ENCODE data around the gene ARL5C. TPM values are rescaled to one million over a fixed set of nuclear protein-coding genes. Genes with fewer than 3 reads are reported as not detected.

ARL5C gene
- total and polyA plus RNA-seq, 2 experiments from 2014 or later: not detected

- Histone ChIP-seq H3K4me2 (ENCODE audit: unreplicated experiment) (no peak overlapping the region), H3K36me3 (ENCODE audit: low read depth) (peaks cover 23% of the 10 kb centered on the region; the same call in 1 of the 2 replicates), H3K4me3 (no peak overlapping the region), H3K27me3 (replicated peaks; ENCODE audit: insufficient read depth) (no peaks in the 10 kb centered on the region), H3K27ac (peak overlapping the region; percentile 58), H4K20me1 (ENCODE audit: insufficient read depth) (no peaks in the 10 kb centered on the region), H3F3A (ENCODE audit: insufficient read depth) (peaks cover 13% of the 10 kb centered on the region; the same call in 1 of the 2 replicates), H3K4me1 (ENCODE audit: insufficient read depth) (peaks cover 8% of the 10 kb centered on the region; the same call in 1 of the 2 replicates), H3K9me3 (ENCODE audit: low read depth) (no peaks in the 10 kb centered on the region), H2AFZ (no peak overlapping the region), H3K9me2 (ENCODE audit: insufficient read depth) (no peaks in the 10 kb centered on the region), H3K9ac (no peak overlapping the region), H3K79me2 (ENCODE audit: insufficient read depth) (no peaks in the 10 kb centered on the region)
- in situ Hi-C loops (cut with MboI): no loop called here
- 38 to 42% methylated on average over 4 of the region's 4 CpGs for WGBS, 2 experiments (ENCODE audit: low coverage in 1 of 2, low lambda C conversion rate in 2 of 2, missing lambda C conversion rate in 2 of 2)
- TF ChIP-seq EZH2phosphoT487 (IDR thresholded peaks at IDR 0.05; ENCODE audit: insufficient read depth, low read depth) (no peak), EZH2 (IDR thresholded peaks at IDR 0.05; ENCODE audit: insufficient read depth, poor library complexity, severe bottlenecking) (no peak)
- DNase-seq: peak; percentile 70
These were observed 12.6 kb upstream of the ARL5C start for GRCh38 chr17:39178536-39178935.

- H4K20me1 ChIP-seq (ENCODE audit: insufficient read depth): no peaks in the 10 kb centered on the region
- peaks cover 13% of the 10 kb centered on the region; the same call in 1 of the 2 replicates for H3F3A ChIP-seq (ENCODE audit: insufficient read depth)
- no peak for DNase-seq
- in situ Hi-C loops (cut with MboI): no loop called here
- no peak overlapping the region for H3K9ac ChIP-seq
- H3K4me3 ChIP-seq: no peak overlapping the region
- no peak overlapping the region for H3K4me2 ChIP-seq (ENCODE audit: unreplicated experiment)
- WGBS, 2 experiments (ENCODE audit: low coverage in 1 of 2, low lambda C conversion rate in 2 of 2, missing lambda C conversion rate in 2 of 2): 85 to 87% methylated on average over 12 of the region's 12 CpGs
- no peaks in the 10 kb centered on the region for H3K9me3 ChIP-seq (ENCODE audit: low read depth)
- H3K79me2 ChIP-seq (ENCODE audit: insufficient read depth): no peaks in the 10 kb centered on the region
- TF ChIP-seq EZH2phosphoT487 (IDR thresholded peaks at IDR 0.05; ENCODE audit: insufficient read depth, low read depth): no peak
- TF ChIP-seq EZH2 (IDR thresholded peaks at IDR 0.05; ENCODE audit: insufficient read depth, poor library complexity, severe bottlenecking): no peak
- no peak overlapping the region for H2AFZ ChIP-seq
- H3K4me1 ChIP-seq (ENCODE audit: insufficient read depth): peaks cover 8% of the 10 kb centered on the region; the same call in 1 of the 2 replicates
- H3K27me3 ChIP-seq (replicated peaks; ENCODE audit: insufficient read depth): no peaks in the 10 kb centered on the region
- no peaks in the 10 kb centered on the region for H3K9me2 ChIP-seq (ENCODE audit: insufficient read depth)
- H3K27ac ChIP-seq: no peak overlapping the region
- peaks cover 15% of the 10 kb centered on the region; the same call in 1 of the 2 replicates for H3K36me3 ChIP-seq (ENCODE audit: low read depth)
These were observed 11.3 kb upstream of the ARL5C start for GRCh38 chr17:39177256-39177655.

GRCh38 chr17:39175695-39176093, 9.7 kb upstream of the ARL5C start:
- H3K79me2 ChIP-seq (ENCODE audit: insufficient read depth): no peaks in the 10 kb centered on the region
- H2AFZ ChIP-seq: no peak overlapping the region
- H3F3A ChIP-seq (ENCODE audit: insufficient read depth): peaks cover 12% of the 10 kb centered on the region; the same call in 1 of the 2 replicates
- no peak overlapping the region for H3K9ac ChIP-seq
- H3K9me2 ChIP-seq (ENCODE audit: insufficient read depth): no peaks in the 10 kb centered on the region
- no peaks in the 10 kb centered on the region for H4K20me1 ChIP-seq (ENCODE audit: insufficient read depth)
- TF ChIP-seq EZH2phosphoT487 (IDR thresholded peaks at IDR 0.05; ENCODE audit: insufficient read depth, low read depth): no peak
- TF ChIP-seq EZH2 (IDR thresholded peaks at IDR 0.05; ENCODE audit: insufficient read depth, poor library complexity, severe bottlenecking): no peak
- no peaks in the 10 kb centered on the region for H3K9me3 ChIP-seq (ENCODE audit: low read depth)
- peak; percentile 29 for DNase-seq
- H3K4me2 ChIP-seq (ENCODE audit: unreplicated experiment): no peak overlapping the region
- H3K27ac ChIP-seq: no peak overlapping the region
- H3K36me3 ChIP-seq (ENCODE audit: low read depth): peaks cover 10% of the 10 kb centered on the region; the same call in 1 of the 2 replicates
- H3K27me3 ChIP-seq (replicated peaks; ENCODE audit: insufficient read depth): no peaks in the 10 kb centered on the region
- in situ Hi-C loops (cut with MboI): no loop called here
- H3K4me3 ChIP-seq: no peak overlapping the region
- 59 to 60% methylated on average over 10 of the region's 10 CpGs for WGBS, 2 experiments (ENCODE audit: low coverage in 1 of 2, low lambda C conversion rate in 2 of 2, missing lambda C conversion rate in 2 of 2)
- peaks cover 8% of the 10 kb centered on the region; the same call in 1 of the 2 replicates for H3K4me1 ChIP-seq (ENCODE audit: insufficient read depth)

- Histone ChIP-seq H3F3A (ENCODE audit: insufficient read depth) (peaks cover 7% of the 10 kb centered on the region; the same call in 1 of the 2 replicates), H3K4me2 (ENCODE audit: unreplicated experiment) (no peak overlapping the region), H3K4me3 (no peak overlapping the region), H3K36me3 (ENCODE audit: low read depth) (peaks cover 10% of the 10 kb centered on the region; the same call in 1 of the 2 replicates), H3K4me1 (ENCODE audit: insufficient read depth) (peaks cover 8% of the 10 kb centered on the region; the same call in 1 of the 2 replicates), H3K9me3 (ENCODE audit: low read depth) (no peaks in the 10 kb centered on the region), H3K9me2 (ENCODE audit: insufficient read depth) (no peaks in the 10 kb centered on the region), H4K20me1 (ENCODE audit: insufficient read depth) (no peaks in the 10 kb centered on the region), H3K27me3 (replicated peaks; ENCODE audit: insufficient read depth) (no peaks in the 10 kb centered on the region), H3K79me2 (ENCODE audit: insufficient read depth) (no peaks in the 10 kb centered on the region), H2AFZ (no peak overlapping the region), H3K9ac (no peak overlapping the region), H3K27ac (no peak overlapping the region)
- DNase-seq: peak; percentile 79
- TF ChIP-seq EZH2 (IDR thresholded peaks at IDR 0.05; ENCODE audit: insufficient read depth, poor library complexity, severe bottlenecking): no peak
- TF ChIP-seq EZH2phosphoT487 (IDR thresholded peaks at IDR 0.05; ENCODE audit: insufficient read depth, low read depth): no peak
- 64 to 67% methylated on average over 34 of the region's 35 CpGs for WGBS, 2 experiments (ENCODE audit: low coverage in 1 of 2, low lambda C conversion rate in 2 of 2, missing lambda C conversion rate in 2 of 2)
- in situ Hi-C loops (cut with MboI): no loop called here
These were observed 9.1 kb upstream of the ARL5C start for GRCh38 chr17:39174920-39175694.
